Muscle layer of colon (tissue), 2 donors: ENCODE data around the gene PRICKLE2.

Source experiments
- H3K27ac ChIP-seq: one replicate; pipeline ENCODE4 v1.7.0; 2013; ENCODE audit warnings: low read depth, mild to moderate bottlenecking, low read length, moderate library complexity
- H3K27me3 ChIP-seq, 2 donors: one replicate each; pipeline ENCODE4 v1.7.0; 2013; ENCODE audit warnings: low read length in 2 of 2, mild to moderate bottlenecking in 2 of 2; ENCODE audit not compliant: insufficient read depth in 2 of 2, control insufficient read depth in 1 of 2
- H3K36me3 ChIP-seq: one replicate; pipeline ENCODE4 v1.7.0; 2013; ENCODE audit warnings: mild to moderate bottlenecking, low read length; ENCODE audit not compliant: insufficient read depth
- H3K4me1 ChIP-seq: one replicate; pipeline ENCODE4 v1.7.0; 2013; ENCODE audit warnings: mild to moderate bottlenecking, low read length; ENCODE audit not compliant: insufficient read depth
- H3K4me3 ChIP-seq, 2 donors: one replicate each; pipeline ENCODE4 v1.7.0; 2013; ENCODE audit warnings: low read length in 2 of 2, low read depth in 1 of 2, mild to moderate bottlenecking in 1 of 2, moderate library complexity in 1 of 2
- H3K9ac ChIP-seq: one replicate; pipeline ENCODE4 v1.7.0; 2013; ENCODE audit warnings: low read length
- H3K9me3 ChIP-seq: one replicate; pipeline ENCODE4 v1.7.0; 2013; ENCODE audit warnings: mild to moderate bottlenecking, low read length
- donor health status: abdominal sarcoma.
- donor health status: Adenocarcinoma of cecum.

The PRICKLE2 gene

GRCh38 chr3:64133987-64134386 is 91.3 kb downstream of the PRICKLE2 start:
- Histone ChIP-seq H3K4me1 (peaks cover 54% of the 10 kb centered on the region), H3K36me3 (peaks cover 9% of the 10 kb centered on the region), H3K4me3 (no peak overlapping the region), H3K9me3 (no peaks in the 10 kb centered on the region), H3K27me3 (no peaks in the 10 kb centered on the region), H3K9ac (no peak overlapping the region), H3K27ac (no peak overlapping the region)

- H3K27ac ChIP-seq: no peak overlapping the region
- no peaks in the 10 kb centered on the region for H3K9me3 ChIP-seq
- H3K36me3 ChIP-seq: peaks cover 5% of the 10 kb centered on the region
- no peak overlapping the region for H3K9ac ChIP-seq
- H3K27me3 ChIP-seq: no peaks in the 10 kb centered on the region
- H3K4me3 ChIP-seq: peak overlapping the region in 1 of 2 donors; percentile 2
- peaks cover 47% of the 10 kb centered on the region for H3K4me1 ChIP-seq
These were observed 92.0 kb downstream of the PRICKLE2 start for GRCh38 chr3:64133272-64133671.

GRCh38 chr3:64131725-64132469 is 93.4 kb downstream of the PRICKLE2 start:
- peaks cover 35% of the 10 kb centered on the region for H3K4me1 ChIP-seq
- H3K36me3 ChIP-seq: peaks cover 19% of the 10 kb centered on the region
- no peaks in the 10 kb centered on the region for H3K9me3 ChIP-seq
- H3K27me3 ChIP-seq: no peaks in the 10 kb centered on the region
- no peak overlapping the region for H3K9ac ChIP-seq
- no peak overlapping the region for H3K4me3 ChIP-seq
- no peak overlapping the region for H3K27ac ChIP-seq

GRCh38 chr3:64130436-64130835 is 94.8 kb downstream of the PRICKLE2 start:
- Histone ChIP-seq H3K9me3 (no peaks in the 10 kb centered on the region), H3K36me3 (peaks cover 21% of the 10 kb centered on the region), H3K4me3 (no peak overlapping the region), H3K4me1 (peaks cover 35% of the 10 kb centered on the region), H3K9ac (no peak overlapping the region), H3K27me3 (no peaks in the 10 kb centered on the region), H3K27ac (no peak overlapping the region)

GRCh38 chr3:64129581-64129980 is 95.7 kb downstream of the PRICKLE2 start:
- no peak overlapping the region for H3K4me3 ChIP-seq
- peaks cover 21% of the 10 kb centered on the region for H3K36me3 ChIP-seq
- no peak overlapping the region for H3K9ac ChIP-seq
- no peak overlapping the region for H3K27ac ChIP-seq
- no peaks in the 10 kb centered on the region for H3K27me3 ChIP-seq
- peaks cover 27% of the 10 kb centered on the region for H3K4me1 ChIP-seq
- no peaks in the 10 kb centered on the region for H3K9me3 ChIP-seq

- Histone ChIP-seq H3K4me1 (peaks cover 24% of the 10 kb centered on the region), H3K27me3 (no peaks in the 10 kb centered on the region)
These were observed 96.2 kb downstream of the PRICKLE2 start for GRCh38 chr3:64129106-64129505.

GRCh38 chr3:64125561-64125960 is 99.7 kb downstream of the PRICKLE2 start:
- H3K27ac ChIP-seq: no peak overlapping the region
- H3K4me3 ChIP-seq: no peak overlapping the region
- peaks cover 18% of the 10 kb centered on the region for H3K4me1 ChIP-seq
- no peak overlapping the region for H3K9ac ChIP-seq
- H3K27me3 ChIP-seq: no peaks in the 10 kb centered on the region
- H3K36me3 ChIP-seq: peaks cover 21% of the 10 kb centered on the region
- no peaks in the 10 kb centered on the region for H3K9me3 ChIP-seq

More at GRCh38 chr3:64129106-64129505, 96.2 kb downstream of the PRICKLE2 start:
- Histone ChIP-seq H3K4me3 (no peak overlapping the region), H3K27ac (no peak overlapping the region), H3K9ac (no peak overlapping the region), H3K36me3 (peaks cover 21% of the 10 kb centered on the region), H3K9me3 (no peaks in the 10 kb centered on the region)

- no peaks in the 10 kb centered on the region for H3K27me3 ChIP-seq
- H3K4me3 ChIP-seq: no peak overlapping the region
- no peaks in the 10 kb centered on the region for H3K9me3 ChIP-seq
- H3K36me3 ChIP-seq: peaks cover 16% of the 10 kb centered on the region
- no peak overlapping the region for H3K9ac ChIP-seq
- H3K4me1 ChIP-seq: peaks cover 20% of the 10 kb centered on the region
- no peak overlapping the region for H3K27ac ChIP-seq
These were observed 101.3 kb downstream of the PRICKLE2 start for GRCh38 chr3:64123931-64124330.

GRCh38 chr3:64122476-64122875 is 102.8 kb downstream of the PRICKLE2 start:
- no peaks in the 10 kb centered on the region for H3K9me3 ChIP-seq
- no peak overlapping the region for H3K4me3 ChIP-seq
- no peaks in the 10 kb centered on the region for H3K27me3 ChIP-seq
- H3K27ac ChIP-seq: no peak overlapping the region
- peaks cover 20% of the 10 kb centered on the region for H3K4me1 ChIP-seq
- H3K36me3 ChIP-seq: peaks cover 8% of the 10 kb centered on the region
- H3K9ac ChIP-seq: no peak overlapping the region

GRCh38 chr3:64121750-64122311 is 103.4 kb downstream of the PRICKLE2 start:
- Histone ChIP-seq H3K4me3 (no peak overlapping the region), H3K27ac (no peak overlapping the region), H3K9me3 (no peaks in the 10 kb centered on the region), H3K4me1 (peaks cover 20% of the 10 kb centered on the region), H3K36me3 (peaks cover 1% of the 10 kb centered on the region), H3K27me3 (no peaks in the 10 kb centered on the region), H3K9ac (no peak overlapping the region)

- no peak overlapping the region for H3K4me3 ChIP-seq
- H3K9ac ChIP-seq: no peak overlapping the region
- no peaks in the 10 kb centered on the region for H3K36me3 ChIP-seq
- H3K4me1 ChIP-seq: peaks cover 20% of the 10 kb centered on the region
- no peaks in the 10 kb centered on the region for H3K9me3 ChIP-seq
- H3K27ac ChIP-seq: no peak overlapping the region
- no peaks in the 10 kb centered on the region for H3K27me3 ChIP-seq
These were observed 104.4 kb downstream of the PRICKLE2 start for GRCh38 chr3:64120876-64121275.

GRCh38 chr3:64117483-64117882 is 107.8 kb downstream of the PRICKLE2 start:
- Histone ChIP-seq H3K9ac (no peak overlapping the region), H3K27ac (no peak overlapping the region), H3K27me3 (no peaks in the 10 kb centered on the region), H3K4me3 (no peak overlapping the region), H3K36me3 (no peaks in the 10 kb centered on the region), H3K4me1 (peaks cover 20% of the 10 kb centered on the region), H3K9me3 (no peaks in the 10 kb centered on the region)
